ENCODE results near the gene ST8SIA5.

ST8SIA5 gene

DNA sequence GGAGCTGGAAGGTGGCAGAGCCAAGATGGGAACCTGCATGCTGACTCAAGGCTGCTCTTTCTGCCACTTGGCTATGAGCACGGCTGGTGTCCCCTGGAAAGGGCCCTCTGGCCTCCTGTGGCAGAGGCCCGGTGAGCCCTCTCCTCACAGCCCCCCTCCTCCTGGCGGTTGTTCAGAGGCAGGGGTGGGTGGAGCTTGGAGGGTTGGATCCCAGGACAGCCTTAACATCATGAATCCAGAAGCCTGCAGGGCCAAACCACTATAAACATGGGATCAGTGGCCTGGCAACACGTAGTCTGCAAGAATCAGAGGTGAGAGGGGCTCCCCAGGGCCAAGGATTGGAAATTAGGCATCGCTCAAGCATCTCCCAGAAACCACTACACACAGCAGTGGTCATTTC, 51.3 kb downstream of the ST8SIA5 start:
- no peak for DNase-seq

DNA sequence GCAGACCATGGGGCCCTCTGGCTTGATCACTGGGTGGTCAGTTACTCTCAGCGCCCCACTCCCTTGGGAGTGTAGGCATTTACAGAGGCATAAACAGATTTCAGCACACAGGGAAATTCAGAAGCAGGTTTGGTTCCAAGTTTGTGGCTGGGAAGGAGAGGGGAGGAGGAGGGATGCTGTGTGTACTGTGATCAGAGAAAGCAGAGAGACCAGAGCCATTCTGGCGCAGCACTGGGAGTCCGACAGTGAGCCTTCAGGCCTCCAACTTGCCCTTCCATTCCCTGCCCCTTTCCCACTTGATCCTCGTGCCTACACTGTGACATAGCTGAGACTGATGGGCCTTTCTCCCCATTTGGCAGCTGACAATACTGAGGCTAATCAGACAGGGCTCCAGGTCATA, 52.0 kb downstream of the ST8SIA5 start:
- DNase-seq, result no peak

DNA sequence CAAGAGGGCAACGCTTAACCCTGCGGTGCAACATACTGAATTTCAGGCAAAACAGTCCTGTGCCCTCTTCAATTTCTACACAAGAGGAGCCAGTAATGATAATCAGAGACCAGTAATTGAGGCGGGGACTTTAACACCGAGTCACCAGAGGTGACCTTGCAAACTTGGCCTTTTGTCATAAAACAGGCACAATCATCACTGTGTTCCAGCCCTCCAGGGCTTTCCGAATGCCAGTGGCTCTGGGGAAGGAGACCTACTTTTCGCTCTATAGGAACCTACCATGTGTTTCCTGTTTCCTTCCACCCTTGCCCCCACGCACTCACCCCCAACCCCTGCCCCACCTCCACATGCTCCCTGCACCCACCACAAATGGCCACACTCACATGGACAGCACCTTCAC, 52.7 kb downstream of the ST8SIA5 start:
- DNase-seq, result no peak

DNA sequence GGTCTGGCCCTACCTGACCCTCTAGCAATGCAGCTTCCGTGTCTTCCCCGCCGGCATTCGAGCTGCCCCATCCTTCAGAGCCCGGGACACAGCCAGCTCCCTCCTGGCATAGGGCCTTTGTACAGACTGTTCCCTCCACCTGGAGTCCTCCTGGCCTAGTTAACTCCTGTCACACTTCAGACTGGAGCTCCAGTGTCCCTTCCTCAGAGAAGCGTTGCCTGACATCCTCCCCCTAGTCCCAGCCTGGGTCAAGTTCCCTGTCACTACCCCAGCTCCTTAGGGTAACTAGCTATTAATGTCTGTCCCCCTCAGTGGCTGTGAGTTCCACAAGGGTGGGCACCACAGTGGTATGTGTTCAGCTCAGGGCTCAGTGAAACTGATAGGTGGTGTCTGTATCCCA, 54.4 kb downstream of the ST8SIA5 start:
- no peak for DNase-seq

DNA sequence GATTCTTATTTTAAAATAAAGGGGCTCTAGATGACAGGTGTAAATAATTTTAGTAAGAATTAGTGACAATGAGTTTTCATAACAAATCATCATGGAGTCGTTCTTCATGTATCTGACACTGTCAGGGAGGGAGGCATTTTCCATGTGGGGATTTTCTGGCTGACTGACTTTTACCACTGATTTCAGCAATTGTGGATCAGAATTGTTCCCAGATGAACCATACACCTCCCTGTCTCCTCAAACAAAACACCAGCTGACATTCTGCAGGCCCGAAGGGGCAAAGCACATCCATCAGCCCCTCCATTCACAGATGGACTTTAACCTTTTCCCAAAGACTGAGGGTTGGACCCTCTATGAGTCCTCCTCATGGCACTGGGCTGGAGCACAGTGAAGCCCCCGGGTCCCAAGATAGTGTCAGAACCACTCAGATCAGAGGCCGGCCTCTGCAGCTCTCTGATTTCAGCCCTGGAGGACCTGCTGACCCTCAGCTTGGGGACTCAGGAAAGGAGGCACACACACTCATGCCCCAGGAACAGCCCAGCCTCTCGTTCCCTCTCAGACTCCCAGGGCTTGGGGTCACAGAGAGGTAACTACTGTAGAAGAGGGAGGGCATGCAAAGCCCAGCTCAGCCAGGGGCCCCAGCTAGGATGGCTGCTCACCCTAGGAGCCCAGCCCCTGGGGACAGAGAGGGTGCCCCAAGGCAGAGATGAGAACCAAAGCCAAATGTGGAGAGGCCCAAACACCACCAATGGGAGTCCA, 56.6 kb downstream of the ST8SIA5 start:
- DNase-seq, result no peak

DNA sequence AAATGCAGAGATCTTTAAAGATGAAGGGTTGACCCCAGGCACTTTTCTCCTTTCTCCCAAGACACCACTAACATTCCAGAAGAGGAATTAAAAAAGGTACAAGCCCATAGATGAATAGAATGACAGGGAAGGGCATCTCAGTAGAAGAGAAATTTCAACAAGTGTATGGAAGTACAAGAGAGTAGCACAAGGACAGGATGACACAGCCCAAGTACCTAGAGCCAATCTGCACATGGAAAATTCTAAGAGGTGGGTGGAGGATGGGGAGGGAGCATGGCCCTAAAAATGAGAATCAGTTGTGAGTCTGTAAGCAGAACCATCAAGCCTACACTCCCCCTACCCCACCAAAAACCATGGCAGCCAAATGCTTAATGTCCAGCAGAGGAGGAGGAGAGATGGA, 60.2 kb downstream of the ST8SIA5 start:
- DNase-seq, result no peak

DNA sequence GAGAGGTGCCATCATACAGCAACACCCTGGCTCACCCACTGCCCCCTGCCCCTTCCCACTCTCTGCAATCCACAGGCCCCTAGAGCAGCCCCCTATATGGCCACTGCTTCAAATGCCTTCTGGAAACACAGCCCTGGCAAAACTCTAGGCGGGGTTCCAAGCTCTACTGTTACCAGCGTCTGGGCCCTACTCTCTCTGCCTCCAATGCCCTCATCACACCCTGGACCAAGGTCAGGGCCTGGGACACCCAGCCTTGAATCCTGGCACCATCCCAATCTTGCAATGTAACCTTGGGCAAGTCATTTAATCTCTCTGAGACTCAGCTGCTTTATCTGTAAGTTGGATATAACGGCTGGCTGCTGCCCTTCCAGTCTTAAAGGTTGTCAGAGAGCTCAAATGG, 60.6 kb downstream of the ST8SIA5 start:
- no peak for DNase-seq

DNA sequence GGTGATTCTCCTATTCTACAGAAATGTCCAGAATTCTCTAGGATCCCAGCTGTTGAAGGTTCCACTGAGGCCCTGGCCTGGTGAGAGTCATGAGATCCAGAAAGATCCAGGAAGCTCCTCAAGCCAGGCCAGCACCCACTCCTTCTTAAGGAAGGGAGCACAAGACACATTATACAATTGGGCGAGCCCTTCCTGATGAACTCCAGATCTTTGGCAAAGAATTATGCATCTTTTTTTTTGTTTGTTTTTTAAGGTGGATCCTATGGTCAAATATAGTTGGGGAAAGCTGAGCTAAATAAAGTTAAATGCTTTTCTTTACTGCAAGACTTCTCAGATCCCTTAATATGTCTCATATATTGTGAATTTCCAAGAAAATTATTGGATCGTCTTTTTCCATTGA, 62.9 kb downstream of the ST8SIA5 start:
- DNase-seq, result no peak

DNA sequence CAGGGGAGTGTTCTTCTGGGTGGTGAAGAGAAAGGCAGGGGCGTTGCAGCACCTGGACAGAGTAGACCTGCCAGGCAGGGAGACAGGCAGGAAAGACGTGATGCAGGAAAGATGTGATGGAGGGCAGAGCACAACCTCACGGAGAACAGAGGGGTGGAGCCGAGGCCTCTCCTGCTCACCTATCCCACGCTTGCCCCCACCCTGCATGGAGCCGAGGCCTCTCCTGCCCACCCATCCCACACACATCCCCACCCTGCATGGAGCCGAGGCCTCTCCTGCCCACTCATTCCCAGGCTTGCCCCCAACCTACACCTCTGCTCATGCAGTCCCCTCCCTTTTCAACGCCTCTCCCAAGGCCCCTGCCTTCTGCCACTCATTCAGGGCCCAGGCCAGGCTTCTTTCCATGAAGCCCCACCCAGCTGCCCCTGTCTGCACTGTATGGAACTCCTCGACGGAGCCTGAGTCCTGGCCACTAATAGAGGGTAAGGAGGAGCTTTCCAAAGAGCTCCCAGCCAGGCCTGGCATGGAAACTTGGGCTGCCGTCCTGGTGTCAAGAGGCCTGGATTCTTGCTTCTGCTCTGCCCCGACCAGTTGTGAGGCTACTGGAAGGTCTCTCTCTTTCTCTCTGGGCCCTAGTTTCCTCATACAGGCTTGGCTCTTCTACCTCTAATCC, 67.9 kb downstream of the ST8SIA5 start:
- DNase-seq, result no peak

DNA sequence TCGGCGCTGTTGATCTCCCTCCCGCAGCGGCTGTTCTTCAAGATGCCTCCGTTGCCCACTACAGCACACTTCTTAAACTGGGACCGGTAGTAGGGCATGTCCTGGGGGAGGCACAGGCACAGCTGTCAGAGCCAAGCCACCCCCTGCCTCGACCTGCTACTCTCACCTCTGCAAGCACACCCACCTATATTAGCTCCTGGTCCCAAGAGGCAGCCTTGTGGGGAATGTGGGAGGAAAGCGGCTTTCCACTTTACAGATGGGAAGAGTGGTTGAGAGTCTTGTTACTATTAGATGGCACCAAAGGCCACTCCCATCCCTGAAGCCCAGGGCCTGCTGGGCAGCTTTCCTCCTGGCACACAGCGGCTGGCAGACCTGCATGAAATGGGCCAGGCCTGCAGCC, 70.7 kb downstream of the ST8SIA5 start:
- no peak for DNase-seq

DNA sequence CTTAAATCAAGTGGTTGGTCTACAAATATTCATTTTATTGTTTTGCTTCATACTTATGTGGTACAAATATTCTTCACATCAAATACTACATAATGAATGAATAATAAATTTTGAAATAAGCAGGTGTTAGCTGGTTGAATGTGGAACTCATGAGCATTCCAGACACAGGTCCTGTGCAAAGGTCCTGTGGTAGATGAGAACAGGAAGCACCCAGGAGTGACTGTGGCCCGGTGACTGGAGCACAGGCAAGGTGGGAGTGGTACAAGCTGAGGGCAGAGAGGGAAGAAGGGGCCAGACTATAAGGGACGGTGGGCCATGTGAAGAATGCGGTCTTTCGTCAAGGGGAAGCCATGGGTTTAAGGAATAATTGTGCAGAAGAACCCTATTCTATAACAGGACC, 73.6 kb downstream of the ST8SIA5 start:
- DNase-seq, result no peak

DNA sequence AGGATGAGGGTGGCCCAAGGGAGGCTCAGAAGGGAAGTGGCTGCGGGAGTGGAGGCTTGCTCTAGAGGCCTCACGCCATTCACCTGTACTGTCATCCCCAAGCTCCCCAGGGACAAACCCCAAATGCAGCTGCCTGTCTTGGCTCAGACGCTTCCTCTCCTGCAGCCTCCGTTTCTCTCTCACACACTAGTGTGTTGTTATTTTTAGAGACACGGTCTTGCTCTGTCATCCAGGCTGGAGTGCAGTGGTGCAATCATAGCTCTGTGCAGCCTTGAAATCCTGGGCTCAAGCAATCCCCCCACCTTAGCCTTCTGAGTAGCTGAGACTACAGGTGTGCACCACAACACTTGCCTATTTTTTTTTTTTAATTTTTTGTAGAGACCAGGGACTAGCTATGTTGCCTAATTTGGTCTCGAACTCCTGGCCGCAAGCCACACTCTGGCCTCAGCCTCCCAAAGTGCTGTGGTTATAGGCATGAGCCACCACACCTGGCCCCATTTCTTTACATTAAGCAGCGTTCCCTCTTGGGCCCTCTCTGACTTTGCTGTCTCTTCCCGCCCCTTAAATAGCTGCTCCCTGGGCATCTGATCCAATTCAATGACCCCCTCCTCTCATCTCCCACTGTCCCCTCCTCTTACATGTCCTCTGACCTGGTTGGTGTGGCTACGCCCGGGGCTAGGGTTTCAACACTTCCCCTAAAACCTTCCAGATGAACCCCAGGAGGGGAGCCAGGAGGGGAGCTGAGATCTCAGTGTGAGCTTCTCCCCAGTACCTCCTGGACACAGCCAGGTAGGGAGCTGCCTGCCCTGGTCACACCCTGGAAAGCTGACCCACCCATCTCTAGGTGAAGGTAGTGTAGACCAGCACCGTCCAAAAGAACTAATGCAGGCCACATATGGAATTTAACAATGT, 75.8 kb downstream of the ST8SIA5 start:
- no peak for DNase-seq

DNA sequence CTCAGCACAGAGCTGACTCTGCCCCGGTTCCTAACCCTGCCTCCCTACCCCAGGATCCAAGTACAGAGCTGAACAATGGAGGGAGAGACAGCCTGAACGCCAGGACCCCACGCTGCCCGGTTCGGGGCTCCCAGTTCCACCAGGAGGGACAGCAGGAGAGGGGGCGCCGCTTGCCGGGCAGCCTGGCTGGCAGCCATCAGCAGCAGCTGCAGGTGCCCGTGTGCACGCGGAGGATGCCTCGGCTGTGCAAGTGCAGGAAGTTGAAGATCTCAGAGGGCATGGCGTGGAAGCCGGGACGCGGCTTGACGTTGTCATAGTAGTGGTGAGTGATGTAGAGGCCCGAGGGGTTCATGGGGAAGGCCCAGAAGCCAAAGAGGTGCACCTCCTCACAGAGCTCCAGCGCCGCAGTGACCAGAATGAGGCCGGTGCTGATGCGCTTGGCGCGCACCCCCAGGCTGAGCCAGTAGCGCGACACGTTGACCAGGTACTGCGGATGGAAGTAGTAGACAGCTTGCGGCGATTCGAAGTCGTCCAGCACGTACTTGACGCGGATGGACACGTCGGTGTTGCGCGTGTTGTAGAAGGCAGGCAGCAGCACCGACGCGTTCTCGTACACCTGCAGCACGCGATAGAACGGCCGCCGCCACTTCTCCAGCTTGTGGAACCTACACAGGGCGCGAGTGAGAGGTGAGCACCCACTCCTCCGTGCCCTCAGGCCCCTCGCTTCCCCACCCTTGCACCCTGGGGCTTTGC, 76.8 kb downstream of the ST8SIA5 start:
- no peak for DNase-seq

DNA sequence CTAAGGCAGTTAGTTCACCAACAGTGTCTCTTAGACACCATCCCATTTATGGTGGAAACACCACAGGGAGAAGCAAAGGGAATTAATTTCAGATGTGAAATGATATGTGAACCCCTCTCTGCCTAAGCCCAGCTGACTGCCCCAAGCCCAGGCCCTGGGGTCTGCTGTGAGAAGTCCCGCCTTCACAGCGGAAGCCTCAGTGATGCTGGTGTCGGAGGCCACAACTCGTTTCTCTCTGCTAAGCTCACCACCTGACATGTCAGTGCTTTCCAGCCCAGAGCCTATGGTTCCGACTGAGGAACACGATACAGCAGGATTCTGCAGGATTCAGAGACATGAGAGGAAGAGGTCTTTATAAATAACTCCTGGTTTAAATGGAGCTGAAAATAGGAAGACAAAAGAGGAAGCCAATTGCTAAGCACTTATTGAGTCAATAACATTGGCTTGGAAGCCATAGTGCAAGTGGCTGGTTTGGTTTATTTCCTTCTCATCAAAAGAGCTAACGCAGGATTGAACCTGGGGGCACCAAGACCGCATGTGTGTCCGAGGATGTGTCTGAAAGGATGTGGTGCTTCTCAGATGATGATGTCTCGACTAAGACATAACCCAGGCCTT, 78.0 kb downstream of the ST8SIA5 start:
- no peak for DNase-seq

DNA sequence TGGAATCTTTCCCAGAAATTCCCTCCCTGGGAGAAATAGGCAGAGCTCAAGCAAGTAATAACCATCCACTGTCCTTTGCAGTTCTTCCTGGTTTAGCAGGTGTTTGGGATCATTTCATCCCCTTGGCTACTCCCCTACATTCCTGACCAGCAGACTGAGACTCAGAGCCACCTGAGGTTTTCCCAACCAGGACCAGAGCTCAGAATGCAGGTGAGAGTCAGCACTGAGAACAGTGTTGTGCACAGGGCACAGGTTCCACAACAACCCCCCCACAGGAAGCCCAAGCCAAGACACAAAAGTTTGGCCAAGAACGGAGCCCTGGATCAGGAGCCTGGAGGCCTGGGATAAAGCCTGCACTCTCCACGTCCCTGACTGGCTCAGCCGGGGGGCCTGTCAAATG, 78.8 kb downstream of the ST8SIA5 start:
- no peak for DNase-seq

DNA sequence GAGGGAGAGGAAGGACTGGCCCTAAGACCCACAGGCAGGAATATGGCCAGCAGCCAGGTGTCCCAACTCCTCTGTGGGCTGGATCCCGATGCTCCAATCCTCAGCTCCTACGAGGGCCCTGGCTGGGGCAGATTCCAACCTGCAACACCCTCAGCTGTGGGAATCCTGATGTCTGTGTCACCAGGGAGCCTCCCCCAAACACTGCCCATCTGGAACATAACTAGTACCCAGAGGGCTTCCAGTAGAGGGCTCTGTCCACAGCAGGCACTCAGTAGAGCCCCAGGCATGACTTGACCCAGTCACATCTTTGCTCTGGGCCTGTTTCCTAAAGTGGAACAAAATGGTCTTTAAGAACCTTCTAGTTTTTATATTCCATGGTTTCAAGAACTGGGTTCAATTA, 79.2 kb downstream of the ST8SIA5 start:
- no peak for DNase-seq

DNA sequence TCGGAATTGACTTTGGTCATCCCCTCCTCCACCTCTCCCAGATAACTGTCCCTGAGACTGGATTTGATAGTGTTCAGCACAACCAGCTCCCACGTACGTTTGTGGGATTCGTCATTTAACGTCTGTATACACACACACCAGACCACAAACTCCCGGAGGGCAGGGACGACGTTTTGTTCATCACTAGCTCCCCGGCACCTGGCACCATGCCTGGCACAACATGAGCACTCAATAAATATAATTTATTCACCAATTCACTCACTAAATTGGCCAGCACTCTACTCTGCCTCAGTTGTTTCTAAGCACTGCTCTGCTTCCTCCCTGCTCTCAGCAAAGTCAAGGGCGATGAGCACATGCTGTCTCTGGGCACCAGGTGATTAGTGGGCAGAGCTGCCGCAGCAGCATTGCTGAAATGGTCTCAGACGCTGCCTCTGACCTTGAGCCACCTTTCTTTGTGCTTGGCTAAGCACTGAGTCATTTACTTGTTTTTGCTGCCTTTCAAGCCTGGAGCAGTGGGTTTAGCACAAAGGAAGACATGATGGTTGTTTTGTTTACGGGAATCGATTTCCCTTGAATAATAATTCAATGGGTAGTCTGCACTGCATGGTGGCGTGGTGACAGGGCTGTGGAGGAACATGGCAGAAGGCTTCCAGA, 80.5 kb downstream of the ST8SIA5 start:
- DNase-seq, result no peak

DNA sequence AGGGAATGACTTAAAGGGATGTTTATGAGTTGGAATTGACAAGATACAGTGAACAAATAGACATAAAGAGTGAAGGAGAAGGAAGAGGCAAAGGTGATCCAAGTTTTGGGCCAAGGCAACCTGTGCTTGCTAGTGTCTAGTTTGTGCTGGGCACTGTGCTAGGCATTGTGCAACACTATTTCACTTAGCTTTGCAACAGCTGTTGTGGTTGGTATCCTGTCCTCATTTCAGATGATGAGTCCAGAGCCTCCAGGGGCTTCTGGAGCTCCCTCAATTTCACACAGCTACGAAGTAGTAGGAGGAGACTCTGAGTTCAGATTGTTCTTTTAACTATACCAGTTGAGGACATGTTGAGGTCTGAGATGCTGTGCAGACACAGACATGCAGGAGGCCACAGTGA, 81.7 kb downstream of the ST8SIA5 start:
- DNase-seq, result no peak

DNA sequence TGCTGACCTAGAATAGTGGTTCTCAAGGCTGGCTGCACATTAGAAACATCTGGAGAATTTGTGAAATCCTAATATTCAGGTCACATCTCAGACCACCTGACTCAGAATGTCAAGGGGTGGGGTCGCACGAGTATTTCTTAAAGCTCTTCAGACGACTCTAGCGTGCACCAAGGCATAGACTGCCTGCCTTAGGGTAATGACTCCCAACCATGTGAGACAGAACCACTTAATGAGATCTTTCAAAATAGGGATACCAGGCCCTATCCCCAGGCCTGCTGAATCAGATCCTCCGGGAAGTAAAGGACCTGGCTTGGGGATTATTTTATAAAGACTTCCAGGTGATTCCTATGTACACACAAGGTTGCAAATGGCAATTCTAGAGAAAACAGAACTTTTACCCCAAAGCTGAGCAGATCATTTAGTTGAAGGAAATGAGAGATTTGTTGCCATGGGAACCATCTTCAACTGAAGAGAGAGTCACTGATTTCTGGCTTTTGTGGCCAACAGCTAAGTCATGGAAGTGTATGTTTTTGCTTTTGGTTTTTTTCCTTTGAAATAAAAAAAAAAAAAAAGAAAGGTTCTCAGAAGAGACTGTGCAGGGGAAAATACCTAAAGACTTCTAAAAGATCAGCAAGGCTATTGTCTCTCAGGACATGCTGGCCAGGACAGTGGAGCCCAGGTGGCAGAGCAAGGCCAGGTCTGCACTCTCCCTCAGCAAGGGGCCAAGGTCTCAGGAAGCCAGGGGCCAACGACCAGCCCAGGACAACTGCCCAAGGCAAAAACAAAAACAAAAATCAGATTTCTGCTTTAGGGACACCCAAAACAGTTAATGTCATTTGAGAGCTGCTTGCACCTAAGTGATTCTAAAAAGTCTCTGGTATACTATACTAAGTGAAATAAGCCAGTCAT, 84.5 kb downstream of the ST8SIA5 start:
- DNase-seq, result no peak

DNA sequence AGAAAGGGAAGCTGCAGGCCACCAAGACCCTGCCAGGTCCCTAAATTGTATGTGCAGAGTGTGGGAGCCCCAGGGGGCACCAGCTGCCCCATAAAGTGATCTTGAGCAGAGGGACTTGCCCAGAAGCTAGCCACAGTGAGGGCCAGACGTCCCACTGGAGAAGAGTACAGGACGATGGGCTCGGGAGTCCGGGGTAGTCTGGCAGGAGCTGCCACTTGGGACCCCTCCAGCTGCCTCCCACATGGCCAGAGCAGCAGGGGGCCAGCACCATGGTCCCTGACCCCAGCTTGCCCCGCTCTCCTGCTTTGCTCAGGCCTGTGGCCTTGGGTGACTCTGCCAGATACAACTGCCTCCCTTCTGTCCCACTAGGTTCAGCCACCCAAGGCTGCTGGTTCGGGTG, 88.2 kb downstream of the ST8SIA5 start:
- no peak for DNase-seq

DNA sequence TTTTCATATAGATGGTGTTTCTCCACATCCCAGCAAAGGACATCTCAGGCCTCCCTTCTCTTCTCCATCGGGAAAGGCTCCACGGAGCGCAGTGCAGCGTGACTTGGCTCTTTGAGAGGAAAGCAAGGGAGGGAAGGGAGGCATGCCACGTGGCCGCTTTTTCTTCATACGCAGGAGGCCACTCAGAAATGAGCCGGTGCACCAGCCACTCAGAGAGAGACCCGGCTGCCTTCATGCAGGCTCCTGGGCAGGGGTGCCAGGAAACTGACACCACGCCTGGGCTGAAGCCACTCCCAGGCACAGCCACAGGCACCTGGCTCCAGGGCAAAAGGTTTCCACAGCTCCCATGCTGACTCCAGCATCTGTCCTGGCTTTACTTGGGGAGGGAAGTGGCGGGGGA, 88.7 kb downstream of the ST8SIA5 start:
- no peak for DNase-seq
